NCI-H524 (cell line): ENCODE measurements around the gene CHL1.

Experiments used
- DNase-seq, 2 experiments: peaks; one replicate each; lab custom pipeline; 2025; lab: John Stamatoyannopoulos, UW

The CHL1 gene

GRCh38 chr3:396293-396692 lies 199.7 kb downstream of the CHL1 start:
- no peak for DNase-seq

DNA sequence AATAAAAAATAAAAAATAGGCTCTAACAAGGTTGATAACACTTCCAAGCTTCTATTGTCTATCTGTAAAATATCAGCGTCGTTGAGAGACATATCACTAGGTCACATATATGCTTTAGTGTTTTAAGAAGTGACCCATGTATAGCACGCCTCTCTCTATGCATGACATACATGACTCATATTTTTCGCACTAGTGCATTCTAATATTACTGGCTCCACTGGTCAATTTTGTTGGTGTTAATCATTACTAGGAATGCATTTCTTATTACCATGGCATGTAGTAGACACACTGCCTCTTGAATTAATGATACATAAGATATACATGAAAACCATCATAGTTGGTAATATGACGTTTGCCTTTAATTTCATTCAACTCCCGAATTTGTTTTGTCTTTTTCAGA lies 203.1 kb downstream of the CHL1 start:
- DNase-seq = no peak

- no peak for DNase-seq
Observed at GRCh38 chr3:403826-404225, 207.3 kb downstream of the CHL1 start.

DNA sequence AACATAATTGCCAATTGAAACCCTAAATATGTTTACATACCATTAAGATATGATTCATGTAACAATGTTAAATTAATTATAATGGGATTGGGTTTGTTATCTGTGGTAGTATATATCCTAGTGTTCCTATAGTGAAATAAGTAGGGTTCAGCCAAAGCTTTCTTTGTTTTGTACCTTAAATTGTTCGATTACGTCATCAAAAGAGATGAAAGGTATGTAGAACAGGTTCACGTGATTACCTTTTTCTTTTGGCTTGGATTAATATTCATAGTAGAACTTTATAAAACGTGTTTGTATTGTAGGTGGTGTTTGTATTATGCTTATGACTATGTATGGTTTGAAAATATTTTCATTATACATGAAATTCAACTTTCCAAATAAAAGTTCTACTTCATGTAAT lies 212.4 kb downstream of the CHL1 start:
- DNase-seq = no peak

DNA sequence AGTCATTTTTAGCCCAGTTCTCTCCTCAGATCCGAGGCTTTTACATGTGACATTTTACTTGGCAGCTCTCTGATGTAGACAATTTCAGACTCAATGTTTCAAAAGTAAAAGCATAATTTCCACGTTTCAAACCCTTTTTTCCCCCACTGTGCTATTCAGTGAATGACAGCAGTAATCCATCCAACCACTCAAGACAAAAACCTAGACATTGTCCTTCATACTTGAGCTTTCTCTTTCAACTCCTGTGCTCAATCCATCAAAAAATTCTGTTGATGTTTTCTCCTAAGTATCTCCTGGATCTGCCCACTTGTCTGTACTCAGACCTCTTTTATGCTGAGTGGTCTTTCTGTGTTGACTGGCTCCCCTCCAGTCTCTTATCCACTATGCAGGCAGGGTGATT lies 214.7 kb downstream of the CHL1 start:
- DNase-seq = no peak

GRCh38 chr3:414063-414462 lies 217.5 kb downstream of the CHL1 start:
- DNase-seq = peak in 1 of 2 experiments; percentile 17

DNA sequence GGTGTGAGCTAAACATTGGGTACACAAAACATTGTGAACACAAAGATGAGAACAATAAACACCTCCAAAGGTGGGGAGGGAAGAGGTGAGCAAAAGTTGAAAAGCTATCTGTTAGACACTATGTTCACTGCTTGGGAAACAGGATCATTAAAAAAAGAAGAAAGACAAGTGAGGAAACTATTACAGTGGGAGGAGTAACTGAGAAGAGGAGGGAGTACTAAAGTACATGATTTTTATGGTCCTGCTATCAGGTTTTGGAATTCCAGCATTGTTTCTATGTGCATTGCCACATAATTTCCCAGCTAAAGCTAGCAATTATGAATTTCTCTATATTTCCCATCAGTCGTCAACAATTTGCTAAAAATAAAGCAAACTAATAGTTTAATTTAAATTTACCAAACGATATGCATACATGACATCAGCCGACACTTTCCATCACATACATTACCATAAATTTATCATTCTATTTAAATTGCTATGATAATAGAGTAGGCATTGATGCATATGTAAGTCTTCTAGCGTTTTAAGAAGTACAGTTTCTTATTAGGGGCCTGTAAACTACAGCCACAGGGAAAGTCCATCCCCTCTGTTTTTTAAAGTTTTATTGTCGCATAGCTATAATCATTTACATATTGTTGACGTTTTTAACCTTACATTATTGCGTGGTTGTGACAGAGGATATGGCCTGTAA lies 221.8 kb downstream of the CHL1 start:
- DNase-seq = no peak

- no peak for DNase-seq
Observed at GRCh38 chr3:420584-420983, 224.0 kb downstream of the CHL1 start.

DNA sequence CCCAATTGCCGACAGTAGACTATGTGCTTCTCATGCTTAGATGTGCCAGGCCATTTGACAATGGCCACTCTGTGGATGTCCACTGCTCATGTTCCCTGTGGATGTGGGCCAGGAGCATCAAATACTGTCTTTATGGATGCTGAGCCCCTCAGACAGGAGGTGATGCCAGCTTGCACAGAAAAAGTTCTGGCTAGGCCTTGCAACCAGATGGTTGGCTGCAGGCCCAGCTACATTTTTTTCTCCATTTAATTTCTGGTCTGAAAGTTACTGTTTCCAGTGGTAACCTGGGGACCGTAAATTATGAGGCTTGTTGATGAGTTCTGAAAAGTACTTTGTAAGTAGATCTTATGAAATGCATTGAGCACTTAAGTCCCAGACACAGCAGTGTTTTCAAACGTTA lies 228.5 kb downstream of the CHL1 start:
- peak; percentile 45 to 63 for DNase-seq

GRCh38 chr3:426072-426471 lies 229.5 kb downstream of the CHL1 start:
- DNase-seq = peak in 1 of 2 experiments; percentile 27

- DNase-seq = no peak
Observed at GRCh38 chr3:427128-427527, 230.6 kb downstream of the CHL1 start.

GRCh38 chr3:430186-430585 lies 233.6 kb downstream of the CHL1 start:
- DNase-seq = no peak

- no peak for DNase-seq
Observed at GRCh38 chr3:435161-435560, 238.6 kb downstream of the CHL1 start.

DNA sequence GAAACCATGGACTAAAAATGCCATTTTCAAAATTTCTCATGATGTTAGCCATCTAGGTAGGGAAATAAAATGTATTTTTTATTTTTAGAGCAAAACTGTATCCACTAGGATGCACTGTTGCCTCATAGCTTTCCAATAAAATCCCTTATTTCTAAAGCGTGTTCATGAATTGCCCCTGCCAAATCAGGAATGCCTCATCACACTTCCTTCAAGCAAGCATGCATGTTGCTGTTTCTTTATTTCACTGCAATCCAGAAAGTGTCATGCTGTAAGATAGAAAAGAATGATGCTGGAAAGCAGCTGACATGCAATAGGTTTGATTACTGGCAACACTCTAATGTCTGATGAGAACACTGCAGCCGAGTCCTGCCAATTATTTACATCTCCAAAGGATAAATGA lies 239.5 kb downstream of the CHL1 start:
- peak in 1 of 2 experiments; percentile 26 for DNase-seq

DNA sequence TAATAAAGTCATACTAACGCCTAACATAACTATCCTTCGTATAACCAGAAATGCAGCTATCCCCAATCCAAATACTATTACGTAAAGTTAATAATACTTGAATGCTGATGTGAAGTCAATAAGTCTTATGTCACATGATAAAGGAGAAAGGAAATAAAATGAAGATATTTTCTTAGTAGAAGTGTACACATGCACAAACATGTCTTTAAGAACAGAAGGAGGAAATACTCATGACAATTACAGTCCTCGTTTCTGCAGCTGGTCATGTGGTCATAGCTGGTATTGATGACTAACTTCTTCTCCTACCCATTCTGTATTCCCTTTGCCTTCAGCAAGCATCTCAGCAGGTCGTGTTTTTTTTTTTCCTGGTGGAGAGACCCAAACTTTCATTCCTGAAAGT lies 244.3 kb downstream of the CHL1 start:
- DNase-seq = no peak

GRCh38 chr3:445960-446359 lies 249.4 kb downstream of the CHL1 start:
- DNase-seq = no peak

GRCh38 chr3:447671-448070 lies 251.1 kb downstream of the CHL1 start:
- DNase-seq = no peak

- DNase-seq = no peak
Observed at GRCh38 chr3:449711-450110, 253.1 kb downstream of the CHL1 start.

DNA sequence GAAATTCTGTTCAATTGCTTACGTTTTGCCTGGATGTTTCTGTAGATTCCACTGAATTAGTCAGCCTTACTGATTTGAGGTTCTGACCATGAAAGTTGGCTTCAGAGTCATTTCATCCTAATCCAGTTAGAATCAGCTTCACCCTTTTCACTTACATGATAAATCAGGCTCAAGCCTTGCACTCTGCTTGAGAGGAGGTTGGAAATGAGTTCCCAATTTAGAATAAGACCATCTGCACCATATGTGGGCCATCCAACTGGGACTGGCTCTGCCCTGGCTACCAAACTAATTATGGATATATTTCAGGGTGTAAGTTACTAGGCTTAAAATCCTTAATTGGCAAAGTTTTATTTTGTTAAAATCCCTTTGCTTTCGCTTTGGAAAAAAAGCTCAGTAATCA lies 255.7 kb downstream of the CHL1 start:
- peak; percentile 14 to 77 for DNase-seq

DNA sequence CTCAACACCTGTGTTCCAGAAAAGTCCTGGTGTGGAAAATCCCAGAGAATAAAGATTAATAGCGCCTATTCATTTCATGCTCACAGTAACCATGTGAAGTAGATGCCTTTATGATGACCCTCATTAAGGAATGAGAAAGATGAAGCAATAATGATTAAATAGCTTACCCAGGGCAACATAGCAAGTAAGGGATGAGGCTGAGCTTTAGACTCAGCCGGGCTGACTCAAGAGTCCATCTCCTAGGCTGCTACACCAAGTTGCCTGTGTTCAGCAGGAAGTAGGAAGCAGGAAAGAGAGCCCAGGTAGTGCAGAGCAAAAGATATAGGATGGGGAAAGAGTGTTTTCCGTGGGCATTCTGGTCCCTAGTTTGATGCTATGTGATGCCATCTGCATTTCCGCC lies 256.5 kb downstream of the CHL1 start:
- no peak for DNase-seq

DNA sequence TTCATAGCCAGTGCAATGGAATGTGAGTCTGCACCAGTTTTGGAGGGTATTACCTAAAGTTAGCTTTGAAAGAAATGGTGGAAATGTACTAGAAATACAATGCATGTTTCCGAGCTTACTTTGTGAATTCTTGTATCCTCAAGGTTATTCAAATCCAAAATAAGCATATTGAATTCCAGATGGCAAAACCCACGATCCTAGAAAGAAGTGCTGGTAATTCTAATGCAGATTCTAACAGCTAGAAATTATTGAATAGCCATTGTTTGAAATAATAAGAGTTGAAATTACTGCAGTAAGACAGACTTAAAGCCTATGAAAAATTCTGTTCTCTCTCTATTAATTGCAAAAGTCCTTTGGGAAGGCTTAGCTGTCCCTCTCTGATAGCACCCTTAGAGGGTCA lies 258.4 kb downstream of the CHL1 start:
- DNase-seq = no peak

DNA sequence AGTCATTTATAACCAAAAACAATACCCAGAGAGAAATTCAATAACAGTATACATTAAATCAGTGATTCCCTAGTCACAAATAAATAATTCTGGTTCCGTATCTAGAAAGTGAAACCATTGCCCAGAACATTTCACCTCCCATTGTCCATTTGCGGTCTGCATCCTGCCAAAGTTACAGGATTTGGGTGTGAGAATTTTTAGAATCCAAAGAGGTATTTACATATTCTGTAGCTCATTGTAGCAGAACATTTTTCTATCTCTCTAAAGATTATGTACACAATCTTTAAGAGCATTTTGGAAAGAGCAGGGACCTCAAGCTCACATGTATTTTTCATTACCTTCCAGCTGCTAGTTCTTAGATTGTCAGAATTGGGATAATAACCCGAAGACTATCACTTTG lies 261.6 kb downstream of the CHL1 start:
- no peak for DNase-seq

- peak; percentile 62 to 79 for DNase-seq
Observed at GRCh38 chr3:458653-459310, 262.2 kb downstream of the CHL1 start.
